Endothelial cell of umbilical vein (primary cell): ENCODE measurements around the gene CASD1. TPM values are rescaled to one million over a fixed set of nuclear protein-coding genes. Genes with fewer than 3 reads are reported as not detected.

Experiments
- BruUV-seq: library from RNA; stranded (reverse); fragments of 400-500 nt; replicated peaks from 2 replicates; lab custom pipeline; 2021; lab: Mats Ljungman, UMichigan
- CTCF ChIA-PET: fragments of 300-600, 350-600 bp; sonication (Branson Sonifier 250); formaldehyde crosslinking; loops from one replicate; lab custom pipeline; 2021; ENCODE audit warnings: antibody characterized with exemption, inconsistent platforms; lab: Charles Lee
- POLR2A ChIA-PET: fragments of 300-600, 350-600 bp; sonication (Branson Sonifier 250); formaldehyde crosslinking; loops from one replicate; lab custom pipeline; 2021; ENCODE audit warnings: antibody characterized with exemption, inconsistent platforms; lab: Charles Lee
- DNase-seq: peaks from one replicate; pipeline ENCODE4 v3.0.0-alpha.2; 2011; ENCODE audit warnings: low read depth, low spot score
- FAIRE-seq: peaks from 2 replicates; lab custom pipeline; 2011; peaks lifted over from hg19 to GRCh38; lab: Jason Lieb, UNC
- H2AFZ ChIP-seq: 2 replicates; pipeline ENCODE4 v1.6.0; 2012; ENCODE audit warnings: low read depth, low read length, control low read depth, inconsistent platforms
- H3K27ac ChIP-seq: 2 replicates; pipeline ENCODE4 v1.5.1; 2011; ENCODE audit warnings: low read depth, mild to moderate bottlenecking, control low read depth, low read length, moderate library complexity; ENCODE audit not compliant: insufficient read depth
- H3K27me3 ChIP-seq, 2 experiments: 2 replicates each; pipeline versions ENCODE4 v1.6.0 to v1.6.1; 2011; ENCODE audit warnings: low read length in 2 of 2, mixed read lengths in 1 of 2; ENCODE audit not compliant: control insufficient read depth in 2 of 2, insufficient read depth in 2 of 2
- H3K36me3 ChIP-seq, 2 experiments: 2 replicates in 1 of 2; 3 replicates in 1 of 2; pipeline ENCODE4 v1.5.1; 2011; ENCODE audit warnings: low read length in 2 of 2, mild to moderate bottlenecking in 1 of 2, moderate library complexity in 1 of 2; ENCODE audit not compliant: control insufficient read depth in 2 of 2, insufficient read depth in 2 of 2; ENCODE audit errors: extremely low read depth in 1 of 2
- H3K4me1 ChIP-seq: 3 replicates; pipeline ENCODE4 v1.5.1; 2011; ENCODE audit warnings: mild to moderate bottlenecking, low read length; ENCODE audit not compliant: control insufficient read depth, insufficient read depth; ENCODE audit errors: extremely low read depth
- H3K4me2 ChIP-seq: 2 replicates; pipeline ENCODE4 v1.6.1; 2011; ENCODE audit warnings: low read length, control low read depth, mixed read lengths; ENCODE audit not compliant: insufficient read depth
- H3K4me3 ChIP-seq, 3 experiments: fragments of 200-600 bp in 1 of 3; sonication (generic), shearing (Covaris generic) in 1 of 3; replicated peaks in 1 of 3; 2 replicates each; pipeline ENCODE4 v1.5.1; 2011 to 2016; ENCODE audit warnings: control low read depth in 3 of 3, low read length in 3 of 3, mild to moderate bottlenecking in 2 of 3, inconsistent platforms in 1 of 3, low read depth in 1 of 3, moderate library complexity in 1 of 3; ENCODE audit not compliant: insufficient read depth in 1 of 3
- H3K79me2 ChIP-seq: 2 replicates; pipeline ENCODE4 v1.6.0; 2012; ENCODE audit warnings: low read length, inconsistent platforms; ENCODE audit not compliant: control insufficient read depth, insufficient read depth
- H3K9ac ChIP-seq: replicated peaks from 2 replicates; pipeline ENCODE3; 2011; ENCODE audit warnings: low read length, control low read depth; ENCODE audit not compliant: insufficient read depth; ENCODE audit errors: extremely low read depth
- H3K9me1 ChIP-seq: replicated peaks from 3 replicates; pipeline ENCODE4 v1.6.0; 2011; ENCODE audit warnings: mild to moderate bottlenecking, low read length; ENCODE audit not compliant: control insufficient read depth, insufficient read depth; ENCODE audit errors: extremely low read depth
- H3K9me3 ChIP-seq: replicated peaks from 2 replicates; pipeline ENCODE4 v1.5.1; 2012; ENCODE audit warnings: low read length, inconsistent platforms; ENCODE audit not compliant: control insufficient read depth, insufficient read depth
- H4K20me1 ChIP-seq: replicated peaks from 2 replicates; pipeline ENCODE3; 2011; ENCODE audit warnings: mild to moderate bottlenecking, low read length; ENCODE audit not compliant: control insufficient read depth, insufficient read depth; ENCODE audit errors: extremely low read depth
- EZH2 ChIP-seq: IDR thresholded peaks from 2 replicates; pipeline ENCODE4 v1.6.1; 2012; ENCODE audit warnings: borderline replicate concordance, low read depth, mild to moderate bottlenecking, moderate library complexity, low read length, inconsistent platforms; ENCODE audit not compliant: severe bottlenecking
- FOS ChIP-seq: IDR thresholded peaks from 2 replicates; pipeline ENCODE4 v1.6.1; 2011; ENCODE audit warnings: mild to moderate bottlenecking, low read length, moderate library complexity, borderline replicate concordance; ENCODE audit not compliant: insufficient read depth
- GATA2 ChIP-seq: IDR thresholded peaks from 2 replicates; pipeline ENCODE4 v1.7.0; 2011; ENCODE audit warnings: low read depth, mild to moderate bottlenecking, moderate library complexity, mixed read lengths, low read length; ENCODE audit not compliant: insufficient read length, insufficient read depth
- JUN ChIP-seq: IDR thresholded peaks from 2 replicates; pipeline ENCODE4 v1.6.1; 2011; ENCODE audit warnings: borderline replicate concordance, low read depth; ENCODE audit not compliant: insufficient read length, insufficient read depth
- MYC ChIP-seq: IDR thresholded peaks from one replicate; pipeline ENCODE4 v1.6.1; 2011; ENCODE audit warnings: mild to moderate bottlenecking, low read depth, low read length
- POLR2A ChIP-seq: IDR thresholded peaks from 2 replicates; pipeline ENCODE4 v1.6.1; 2012; ENCODE audit warnings: low read depth, mild to moderate bottlenecking, control low read depth, low read length
- POLR2AphosphoS5 ChIP-seq: IDR thresholded peaks from 2 replicates; pipeline ENCODE4 v1.6.1; 2012; ENCODE audit warnings: low read depth, mild to moderate bottlenecking, control low read depth, low read length, moderate library complexity; ENCODE audit not compliant: insufficient read depth
- dilution Hi-C: fragments of 300-500 bp; cut with MboI; formaldehyde crosslinking; loops from one replicate; pipeline ENCODE4 v1.15.0; 2019; ENCODE audit warnings: low sequenced_read_pairs; ENCODE audit not compliant: extremely low pct_ligation_motif_present
- intact Hi-C: fragments of 100-400 bp; cut with micrococcal nuclease; formaldehyde crosslinking; loops from one replicate; pipeline ENCODE4 v1.10.0; 2022
- polyA plus RNA-seq, 4 experiments: library from polyadenylated mRNA; depleted of rRNA in 3 of 4; stranded (reverse) in 3 of 4; unstranded in 1 of 4; fragments of >200 nt; gene quantifications; 2 replicates each; pipeline versions ENCODE4 v1.2.1 to v1.2.3, GENCODE V29; 2011 to 2012; ENCODE audit warnings: missing spikeins in 1 of 4
- total RNA-seq: library from RNA; stranded (reverse); gene quantifications from 2 replicates; pipeline ENCODE4 v1.2.3, GENCODE V29; 2021
- TF ChIP-seq, protein P1 (sequence below): IDR thresholded peaks from 2 replicates; pipeline ENCODE4 v1.6.1; 2011; ENCODE audit not compliant: insufficient read depth, insufficient read length
- TF ChIP-seq, protein P2 (sequence below), 2 donors: IDR thresholded peaks; 1 replicate in 1 of 2; 2 replicates in 1 of 2; pipeline ENCODE4 v1.5.1; 2011; ENCODE audit warnings: low read length in 2 of 2, mild to moderate bottlenecking in 2 of 2, moderate library complexity in 2 of 2, control low read depth in 1 of 2, inconsistent platforms in 1 of 2, low read depth in 1 of 2; ENCODE audit not compliant: insufficient read depth in 1 of 2; ENCODE audit errors: extremely low read depth in 1 of 2

The CASD1 gene
- total and polyA plus RNA-seq, 2 donors (not counting 3 experiments of a cell fraction or from before 2014, with no cell fraction given): 8.6 to 16.0 TPM

DNA sequence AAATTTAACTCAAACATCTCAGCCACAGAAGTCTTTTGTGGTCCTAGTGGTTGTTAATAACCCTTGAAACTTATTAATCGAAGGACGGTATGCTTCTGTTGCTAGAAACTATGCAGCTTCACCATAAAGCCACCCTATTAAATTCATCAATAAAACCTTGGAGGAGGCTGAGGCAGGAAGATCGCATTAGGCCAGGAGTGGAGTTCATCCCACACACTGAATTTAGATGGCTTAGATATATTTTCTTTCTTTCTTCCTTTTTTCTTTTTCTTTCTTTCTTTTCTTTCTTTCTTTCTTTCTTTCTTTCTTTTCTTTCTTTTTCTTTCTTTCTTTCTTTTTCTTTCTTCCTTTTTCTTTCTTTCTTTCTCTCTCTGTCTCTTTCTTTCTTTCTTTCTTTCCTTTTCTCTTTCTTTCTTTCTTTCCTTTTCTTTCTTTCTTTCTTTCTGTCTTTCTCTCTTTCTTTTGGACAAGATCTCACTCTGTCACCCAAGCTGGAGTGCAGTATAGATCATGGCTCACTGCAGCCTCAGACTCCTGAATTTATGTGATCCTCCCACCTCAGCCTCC is 30.9 kb upstream of the CASD1 start:
- FAIRE-seq (no peak), DNase-seq (no peak)
- POLR2A ChIA-PET: no interaction called here
- Histone ChIP-seq H3K79me2 (no peaks in the 10 kb centered on the region), H3K4me1 (no peaks in the 10 kb centered on the region), H3K4me2 (no peak overlapping the region), H3K9me3 (no peaks in the 10 kb centered on the region), H3K27me3 (peaks cover 0 to 6% of the 10 kb centered on the region in 2 experiments), H3K4me3 (no peak overlapping the region), H4K20me1 (no peaks in the 10 kb centered on the region), H3K9me1 (no peaks in the 10 kb centered on the region), H3K36me3 (no peaks in the 10 kb centered on the region), H2AFZ (no peak overlapping the region), H3K27ac (no peak overlapping the region), H3K9ac (no peak overlapping the region)
- no TSS peak for BruUV-seq
- dilution Hi-C loops: no loop called here
- CTCF ChIA-PET: interaction anchor here (1.5 kb wide), 1 partner anchor 29 kb away, joined by 3 read pairs; no protein-coding TSS in a partner anchor
- intact Hi-C loops: no loop called here
- TF ChIP-seq JUN (no peak), POLR2AphosphoS5 (no peak), POLR2A (no peak)

DNA sequence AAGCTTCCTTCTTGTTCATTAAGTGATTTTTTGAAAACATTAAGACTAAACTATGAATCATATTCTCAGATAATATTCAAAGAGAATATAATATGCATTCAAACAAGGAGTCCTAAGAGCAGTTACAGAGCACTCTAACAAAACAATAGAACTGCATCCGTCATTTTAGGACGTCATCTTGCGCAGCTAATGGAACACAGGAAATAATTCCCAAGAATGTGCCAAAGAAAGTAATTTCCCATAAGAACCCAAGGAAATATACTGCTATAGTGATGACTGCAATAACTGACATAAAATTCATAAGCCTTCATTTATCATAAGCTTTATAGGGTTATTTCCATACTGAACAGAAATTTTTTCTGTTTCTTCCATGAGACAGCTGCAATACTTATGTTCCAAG is 28.3 kb upstream of the CASD1 start:
- no peaks in the 10 kb centered on the region for H3K36me3 ChIP-seq
- H3K9ac ChIP-seq: no peak overlapping the region
- no peaks in the 10 kb centered on the region for H3K9me3 ChIP-seq
- no TSS peak for BruUV-seq
- peaks cover 0 to 3% of the 10 kb centered on the region in 2 experiments for H3K27me3 ChIP-seq
- H3K79me2 ChIP-seq: no peaks in the 10 kb centered on the region
- no peaks in the 10 kb centered on the region for H3K9me1 ChIP-seq
- no peak overlapping the region for H2AFZ ChIP-seq
- POLR2A ChIA-PET: no interaction called here
- H3K4me2 ChIP-seq: no peak overlapping the region
- peak; percentile 74 for FAIRE-seq
- no peaks in the 10 kb centered on the region for H3K4me1 ChIP-seq
- H3K27ac ChIP-seq: no peak overlapping the region
- no peak overlapping the region for H3K4me3 ChIP-seq
- H4K20me1 ChIP-seq: no peaks in the 10 kb centered on the region
- TF ChIP-seq EZH2 (no peak), GATA2 (no peak), POLR2AphosphoS5 (no peak), JUN (no peak), FOS (no peak), MYC (no peak), POLR2A (no peak)
- TF ChIP-seq, protein P1, sequence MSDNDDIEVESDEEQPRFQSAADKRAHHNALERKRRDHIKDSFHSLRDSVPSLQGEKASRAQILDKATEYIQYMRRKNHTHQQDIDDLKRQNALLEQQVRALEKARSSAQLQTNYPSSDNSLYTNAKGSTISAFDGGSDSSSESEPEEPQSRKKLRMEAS: no peak
- TF ChIP-seq, protein P2, sequence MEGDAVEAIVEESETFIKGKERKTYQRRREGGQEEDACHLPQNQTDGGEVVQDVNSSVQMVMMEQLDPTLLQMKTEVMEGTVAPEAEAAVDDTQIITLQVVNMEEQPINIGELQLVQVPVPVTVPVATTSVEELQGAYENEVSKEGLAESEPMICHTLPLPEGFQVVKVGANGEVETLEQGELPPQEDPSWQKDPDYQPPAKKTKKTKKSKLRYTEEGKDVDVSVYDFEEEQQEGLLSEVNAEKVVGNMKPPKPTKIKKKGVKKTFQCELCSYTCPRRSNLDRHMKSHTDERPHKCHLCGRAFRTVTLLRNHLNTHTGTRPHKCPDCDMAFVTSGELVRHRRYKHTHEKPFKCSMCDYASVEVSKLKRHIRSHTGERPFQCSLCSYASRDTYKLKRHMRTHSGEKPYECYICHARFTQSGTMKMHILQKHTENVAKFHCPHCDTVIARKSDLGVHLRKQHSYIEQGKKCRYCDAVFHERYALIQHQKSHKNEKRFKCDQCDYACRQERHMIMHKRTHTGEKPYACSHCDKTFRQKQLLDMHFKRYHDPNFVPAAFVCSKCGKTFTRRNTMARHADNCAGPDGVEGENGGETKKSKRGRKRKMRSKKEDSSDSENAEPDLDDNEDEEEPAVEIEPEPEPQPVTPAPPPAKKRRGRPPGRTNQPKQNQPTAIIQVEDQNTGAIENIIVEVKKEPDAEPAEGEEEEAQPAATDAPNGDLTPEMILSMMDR (IDR thresholded peaks at IDR 0.05; ENCODE audit: extremely low read depth in 1 of 2, insufficient read depth in 1 of 2, low read depth in 1 of 2, low read length in 2 of 2): no peak
- dilution Hi-C loops: no loop called here
- DNase-seq: peak; percentile 68
- CTCF ChIA-PET: interaction anchor here (0.8 to 1.5 kb wide), 2 partner anchors 32 to 766 kb away, joined by 3 to 5 read pairs; no protein-coding TSS in a partner anchor
- intact Hi-C loops: no loop called here
